Measurements from ENCODE around the gene GPR135.

GPR135 gene, protein sequence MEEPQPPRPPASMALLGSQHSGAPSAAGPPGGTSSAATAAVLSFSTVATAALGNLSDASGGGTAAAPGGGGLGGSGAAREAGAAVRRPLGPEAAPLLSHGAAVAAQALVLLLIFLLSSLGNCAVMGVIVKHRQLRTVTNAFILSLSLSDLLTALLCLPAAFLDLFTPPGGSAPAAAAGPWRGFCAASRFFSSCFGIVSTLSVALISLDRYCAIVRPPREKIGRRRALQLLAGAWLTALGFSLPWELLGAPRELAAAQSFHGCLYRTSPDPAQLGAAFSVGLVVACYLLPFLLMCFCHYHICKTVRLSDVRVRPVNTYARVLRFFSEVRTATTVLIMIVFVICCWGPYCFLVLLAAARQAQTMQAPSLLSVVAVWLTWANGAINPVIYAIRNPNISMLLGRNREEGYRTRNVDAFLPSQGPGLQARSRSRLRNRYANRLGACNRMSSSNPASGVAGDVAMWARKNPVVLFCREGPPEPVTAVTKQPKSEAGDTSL

DNA sequence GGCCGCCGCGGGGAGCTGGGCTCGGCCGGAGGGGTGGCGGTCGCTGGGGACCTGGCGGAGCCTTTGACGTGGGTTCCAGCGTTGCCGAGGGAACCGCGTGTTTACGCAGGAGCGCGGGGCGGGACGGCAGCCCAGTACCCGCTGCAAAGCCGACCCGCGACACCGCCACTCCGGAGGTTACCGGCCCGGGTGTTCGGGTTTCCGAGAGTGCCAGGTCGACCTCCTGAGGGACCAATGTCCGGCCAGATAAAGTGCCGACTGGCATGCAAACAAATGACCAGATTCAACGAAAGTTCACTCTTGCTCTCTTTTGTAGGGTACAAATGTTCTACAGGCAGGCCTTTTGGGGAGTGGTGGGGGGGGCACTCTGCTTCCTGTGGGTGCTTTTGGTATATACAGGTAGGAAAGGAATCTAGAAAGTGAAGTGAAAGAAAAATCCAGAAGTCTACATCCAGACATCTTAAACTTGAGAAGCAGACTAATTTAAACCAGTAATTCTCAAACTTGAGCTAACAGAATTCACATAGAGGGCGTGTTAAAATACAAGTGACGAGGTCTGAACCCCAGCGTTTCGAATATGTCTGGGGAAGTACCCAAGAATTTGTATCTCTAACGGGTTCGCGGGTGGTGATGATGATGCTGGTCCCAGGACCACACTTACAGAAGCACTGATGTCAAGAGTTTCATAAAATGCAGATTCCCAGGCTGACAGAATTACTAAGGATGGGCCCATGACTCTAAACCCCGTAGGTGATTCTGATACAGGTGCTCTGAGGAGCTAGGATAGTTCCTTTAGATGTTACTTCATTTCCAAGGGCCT, at the start of gene GPR135:
Gene GPR135, minus strand, starts transcription at position 65 of the 820 bp plus-strand sequence. CDS start 154 bp downstream, outside the sequence.
- peak; percentile 25 for DNase-seq

DNA sequence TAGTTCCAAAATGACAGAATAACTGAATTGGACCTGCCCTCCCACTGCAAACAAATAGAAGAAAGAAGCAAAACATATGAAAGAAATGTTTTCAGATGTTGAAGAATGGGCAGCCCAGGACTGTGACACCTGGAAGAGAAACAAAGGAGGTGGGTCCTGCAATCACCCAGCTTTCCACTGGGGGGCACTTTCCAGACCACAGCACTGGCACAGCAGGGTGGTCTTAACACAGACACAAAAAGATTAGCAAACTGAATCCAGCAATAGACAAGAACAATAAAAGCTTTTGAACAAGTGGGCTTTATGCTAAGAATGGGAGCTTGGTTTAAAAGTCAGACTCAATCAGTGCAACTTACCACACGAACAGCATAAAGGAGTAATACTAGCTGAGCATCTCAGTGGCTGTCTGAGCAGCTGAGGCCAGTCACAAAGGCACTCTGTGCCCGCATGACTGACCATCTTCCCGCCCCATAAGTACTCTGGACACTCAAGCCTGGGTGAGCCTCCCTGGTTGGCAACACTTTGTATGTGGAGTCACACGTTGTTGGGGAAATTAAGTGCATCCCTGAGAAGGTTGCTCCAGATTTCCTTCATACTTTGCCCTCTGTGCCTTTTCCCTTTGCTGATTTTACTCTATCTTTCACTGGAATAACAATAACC, 46.9 kb upstream of the GPR135 start:
- DNase-seq = no peak

GRCh38 chr14:59510966-59511365, 45.8 kb upstream of the GPR135 start:
- DNase-seq = no peak

DNA sequence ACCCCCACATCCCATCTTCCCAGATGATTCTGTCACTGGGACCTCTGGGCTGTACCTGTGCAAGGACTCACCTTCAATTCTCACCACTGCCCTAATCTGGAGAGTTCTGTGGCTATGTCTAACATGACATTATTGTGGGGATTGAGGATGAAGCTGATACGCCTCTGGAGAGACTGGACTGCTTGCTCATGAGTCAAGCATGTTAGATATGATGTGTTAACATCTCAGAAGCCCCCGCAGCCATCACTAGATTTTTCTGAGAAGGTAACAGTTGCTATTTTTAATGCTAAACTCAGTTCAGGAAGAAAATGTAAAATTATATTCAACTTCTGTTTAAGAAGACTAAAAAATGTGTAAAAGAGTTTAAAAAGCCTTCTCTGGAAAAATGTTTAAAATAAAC, 44.8 kb upstream of the GPR135 start:
- DNase-seq = no peak

DNA sequence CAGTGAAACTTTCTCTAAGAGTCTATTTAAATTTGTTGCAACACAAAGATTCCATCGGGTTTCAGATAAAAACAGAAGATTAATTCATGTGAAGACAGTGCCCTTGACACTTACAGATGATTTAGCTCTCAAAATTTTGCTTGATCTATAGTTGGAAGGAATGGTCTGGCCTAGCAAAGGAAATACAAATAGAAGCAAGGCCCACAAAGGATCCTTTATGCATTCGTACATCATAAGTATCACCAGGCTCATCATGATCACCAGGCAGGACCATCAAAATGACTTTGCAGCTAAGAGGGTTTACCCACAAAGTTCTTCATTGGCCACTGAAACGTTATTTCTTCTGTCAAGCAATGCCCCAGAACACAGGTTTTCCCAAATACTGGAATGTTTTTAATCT, 43.9 kb upstream of the GPR135 start:
- no peak for DNase-seq

DNA sequence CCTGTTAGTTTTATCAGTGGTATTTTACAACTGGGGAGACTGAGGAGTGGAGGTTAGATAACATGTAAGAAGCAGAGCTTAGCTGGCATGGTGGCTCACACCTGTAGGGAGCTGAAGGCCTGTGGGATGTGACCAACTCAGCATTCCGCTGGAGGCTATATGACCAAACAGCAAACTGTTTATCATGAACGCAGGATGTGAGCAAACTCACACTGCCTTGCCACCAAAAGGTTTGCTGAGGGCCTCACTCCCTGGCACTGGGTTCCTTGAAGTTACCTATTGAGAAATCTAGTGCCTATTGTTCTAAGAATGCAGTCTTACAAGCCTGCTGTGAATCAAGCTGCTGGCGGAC, 42.5 kb upstream of the GPR135 start:
- no peak for DNase-seq

GRCh38 chr14:59507063-59507751, 42.0 kb upstream of the GPR135 start:
- peak; percentile 59 for DNase-seq

DNA sequence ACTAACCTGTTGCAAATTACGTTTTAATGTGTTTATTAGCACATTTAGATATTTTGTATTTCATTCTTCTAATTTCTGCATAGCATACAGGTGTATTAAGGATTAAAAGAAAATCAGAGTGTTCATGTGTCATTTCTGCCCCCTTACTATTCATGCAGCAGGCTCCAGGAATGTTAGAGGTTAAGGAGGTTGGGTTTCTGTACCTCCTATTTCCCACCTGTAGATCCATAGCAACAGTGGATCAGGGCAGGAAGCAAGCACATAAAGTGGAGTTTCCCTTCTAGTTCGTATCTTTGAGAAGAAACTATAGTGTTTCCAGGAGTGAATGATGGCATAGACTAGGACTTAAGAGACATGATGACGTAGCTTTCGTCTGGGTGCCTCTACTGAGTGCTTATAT, 38.1 kb upstream of the GPR135 start:
- DNase-seq = no peak

DNA sequence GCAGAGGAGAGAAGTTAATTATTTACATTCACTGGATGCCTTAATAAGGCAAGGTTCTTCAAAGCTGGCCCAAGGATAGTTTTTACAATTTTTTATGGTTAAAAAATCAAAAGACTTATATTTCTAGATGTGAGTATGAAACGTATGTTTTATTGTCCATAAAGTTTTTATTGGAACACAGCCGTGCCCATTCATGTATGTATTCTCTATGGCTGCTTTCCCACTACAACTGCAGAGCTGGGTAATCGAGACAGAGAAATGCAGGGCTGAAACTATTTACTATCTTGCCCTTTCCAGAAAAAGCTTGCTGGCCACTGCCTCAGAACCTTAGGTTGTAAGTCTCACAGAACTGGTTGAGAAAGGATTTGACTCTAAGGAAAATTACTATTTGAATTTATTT, 35.6 kb upstream of the GPR135 start:
- no peak for DNase-seq

- no peak for DNase-seq
Measured at GRCh38 chr14:59492384-59492783, 27.2 kb upstream of the GPR135 start.

DNA sequence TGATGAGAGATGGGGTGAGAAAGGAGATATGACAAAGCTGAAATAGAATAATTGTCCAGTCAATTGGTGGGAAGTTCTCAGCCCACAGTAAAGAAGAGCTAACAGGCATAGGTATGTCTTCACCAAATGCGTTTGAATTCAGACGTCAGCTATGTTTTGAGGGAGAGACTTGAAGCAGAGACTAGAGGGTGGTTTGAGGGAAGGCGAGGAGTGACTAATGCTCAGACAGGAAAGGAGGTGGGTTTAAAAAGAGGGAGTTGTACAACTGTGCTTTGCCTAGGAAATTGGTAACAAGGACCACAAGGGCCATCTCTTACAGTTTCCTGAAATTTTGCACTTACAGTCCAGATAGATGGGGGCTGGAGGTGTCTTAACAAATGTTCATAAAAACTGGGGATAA, 25.6 kb upstream of the GPR135 start:
- DNase-seq = no peak

GRCh38 chr14:59484639-59485175, 19.5 kb upstream of the GPR135 start:
- DNase-seq = no peak

DNA sequence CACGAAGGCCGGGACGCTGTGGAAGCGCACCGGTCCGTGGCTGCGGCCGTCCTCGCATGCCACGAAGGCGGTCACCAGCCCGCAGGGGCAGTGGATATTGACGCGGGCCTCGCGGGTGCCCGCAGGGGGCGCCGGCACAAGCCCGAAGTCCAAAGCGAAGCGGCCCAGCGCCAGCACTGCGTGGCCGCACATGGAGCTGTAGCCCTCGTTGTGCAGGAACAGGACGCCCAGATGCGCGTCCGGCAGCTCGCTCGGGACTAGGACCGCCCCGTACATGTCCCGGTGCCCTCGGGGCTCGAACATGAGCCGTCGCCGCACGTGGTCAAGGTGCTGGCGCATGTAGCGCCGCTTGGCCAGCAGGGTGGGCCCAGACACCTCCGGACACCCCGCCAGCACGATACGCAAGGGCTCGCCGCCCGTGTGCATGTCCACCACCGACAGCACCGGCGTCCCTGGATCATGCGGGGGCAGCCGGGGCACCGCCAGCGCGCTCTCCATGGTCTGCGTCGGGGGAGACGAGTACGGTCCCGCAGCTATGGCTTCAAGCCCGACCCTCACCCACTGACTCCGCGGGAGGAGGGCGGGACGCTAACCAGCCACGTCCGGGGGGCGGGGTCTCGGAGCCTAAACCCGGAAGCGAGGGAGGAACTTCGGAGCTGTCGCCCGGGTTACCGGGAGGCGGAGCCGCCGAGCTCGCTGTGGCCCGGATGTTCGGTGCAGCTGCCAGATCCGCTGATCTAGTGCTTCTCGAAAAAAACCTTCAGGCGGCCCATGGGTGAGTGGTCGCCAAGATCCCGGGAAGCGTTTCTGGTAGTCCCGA, 18.8 kb upstream of the GPR135 start, which contains the start of the genes JKAMP and L3HYPDH:
Gene JKAMP, plus strand, starts transcription at position 699 of the 820 bp plus-strand sequence. Its CDS starts 73 bp downstream, at position 772.
Gene L3HYPDH, minus strand, starts transcription at position 590 of the 820 bp plus-strand sequence. Its CDS starts 92 bp downstream, at position 498.
- peak; percentile 97 for DNase-seq

DNA sequence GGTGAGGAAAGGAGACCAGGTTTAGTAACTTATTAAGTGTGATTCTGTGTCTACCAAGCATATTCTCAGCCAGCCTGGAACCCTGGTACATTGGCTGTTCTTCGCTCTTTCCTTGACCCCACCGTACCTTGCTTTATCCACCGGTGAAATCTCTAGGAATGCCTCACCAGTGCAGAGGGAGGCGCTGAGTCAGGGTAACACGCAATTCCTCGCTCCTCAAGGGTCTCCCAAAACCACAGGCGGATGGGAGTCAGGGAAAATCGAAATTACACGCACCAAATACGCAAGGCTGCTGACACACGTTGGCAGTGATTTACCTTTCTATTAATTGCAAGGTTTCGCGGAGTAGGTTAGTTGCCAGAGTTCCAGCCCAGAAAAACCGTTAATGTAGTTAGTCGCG, 18.2 kb upstream of the GPR135 start:
- DNase-seq = no peak

DNA sequence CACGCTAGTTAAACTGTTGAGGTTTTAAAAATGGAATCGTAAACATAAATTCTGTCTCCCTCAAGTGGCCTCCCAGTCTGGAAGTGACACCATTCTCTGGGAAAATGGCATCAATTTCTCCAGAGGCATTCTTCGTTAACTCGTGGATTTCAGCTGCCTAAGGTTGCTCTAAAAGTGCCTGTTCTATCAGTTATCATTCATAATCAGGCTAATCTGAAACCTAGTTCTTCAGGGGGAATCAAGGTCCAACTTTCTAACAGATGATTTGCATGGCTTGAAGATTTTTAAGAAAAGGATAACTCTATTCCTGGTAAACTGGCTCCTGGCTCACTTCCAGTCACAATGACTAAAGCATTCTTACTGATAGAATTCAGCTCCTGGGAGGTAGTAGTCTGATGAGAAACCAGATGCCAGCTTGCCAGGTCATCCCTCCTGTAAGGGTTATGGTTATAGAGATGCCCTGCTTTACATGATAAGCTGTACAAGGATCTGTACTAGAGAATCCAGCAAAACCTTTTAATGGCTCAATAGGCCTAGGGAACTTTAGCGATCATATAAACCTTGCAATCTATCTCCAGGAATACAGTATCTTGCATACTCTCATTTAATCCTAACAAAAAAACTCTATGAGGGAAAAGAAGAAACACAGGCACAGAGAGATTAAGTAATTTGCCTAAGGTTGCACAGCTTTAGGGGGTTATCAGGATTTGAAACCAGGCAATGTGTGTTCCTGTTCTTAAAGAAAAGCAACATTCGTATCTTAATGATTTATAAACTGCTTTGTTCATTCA, 17.6 kb upstream of the GPR135 start:
- no peak for DNase-seq

- DNase-seq = no peak
Measured at GRCh38 chr14:59481871-59482540, 16.8 kb upstream of the GPR135 start.

DNA sequence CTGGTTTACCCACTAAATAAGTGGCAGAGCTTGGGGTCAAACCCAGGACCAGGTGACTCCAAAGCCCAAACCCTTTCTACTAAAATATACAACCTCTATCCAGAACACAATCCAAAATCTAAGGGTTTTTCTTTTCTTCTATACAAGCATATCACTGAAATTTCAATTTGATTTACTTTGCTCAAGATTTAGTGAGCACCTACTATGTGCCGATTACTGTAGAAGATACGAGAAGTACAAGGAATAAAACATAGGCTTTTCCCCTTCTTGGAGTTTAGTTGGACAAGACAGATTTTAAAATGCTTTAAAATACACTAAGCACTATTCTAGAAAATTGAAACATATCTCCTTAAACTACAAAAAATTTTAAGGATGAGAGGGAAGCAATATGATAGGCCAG, 16.2 kb upstream of the GPR135 start:
- no peak for DNase-seq

DNA sequence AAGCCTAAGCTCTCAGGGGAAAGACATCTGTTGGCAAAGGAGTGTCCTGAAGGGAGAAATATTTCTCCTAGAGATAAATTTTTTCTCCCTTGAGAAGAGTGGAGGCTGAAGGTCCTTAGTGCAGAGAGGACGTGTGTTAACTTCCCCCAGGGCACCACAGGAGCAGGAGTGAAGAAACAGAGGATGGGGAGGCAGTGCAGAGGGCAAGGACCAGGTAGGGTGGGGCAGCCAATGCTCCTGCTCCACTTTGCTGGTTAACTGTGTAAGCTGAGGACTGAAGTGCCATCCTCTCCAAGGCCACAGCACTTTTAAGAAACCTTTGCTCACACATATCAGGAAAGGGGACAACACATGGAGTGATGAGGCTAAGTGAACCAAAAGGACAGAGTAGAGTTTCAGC, 15.0 kb upstream of the GPR135 start:
- no peak for DNase-seq

GRCh38 chr14:59478540-59478939, 13.4 kb upstream of the GPR135 start:
- no peak for DNase-seq

- DNase-seq = no peak
Measured at GRCh38 chr14:59475709-59476108, 10.5 kb upstream of the GPR135 start.

Data from activated CD4-positive, alpha-beta T cell treated with anti-CD3 and anti-CD28 coated beads, Interleukin-2, amount 50 U/mL, for 16 hours (primary cell).